ENCODE data around the gene CRACR2B. TPM values are rescaled to one million over a fixed set of nuclear protein-coding genes. Genes with fewer than 3 reads are reported as not detected.
A peak's percentile ranks its signal among the peaks of the same experiment; 100 is the strongest.

CRACR2B gene
- total RNA-seq, 1 experiment from 2014 or later = 132 TPM

DNA sequence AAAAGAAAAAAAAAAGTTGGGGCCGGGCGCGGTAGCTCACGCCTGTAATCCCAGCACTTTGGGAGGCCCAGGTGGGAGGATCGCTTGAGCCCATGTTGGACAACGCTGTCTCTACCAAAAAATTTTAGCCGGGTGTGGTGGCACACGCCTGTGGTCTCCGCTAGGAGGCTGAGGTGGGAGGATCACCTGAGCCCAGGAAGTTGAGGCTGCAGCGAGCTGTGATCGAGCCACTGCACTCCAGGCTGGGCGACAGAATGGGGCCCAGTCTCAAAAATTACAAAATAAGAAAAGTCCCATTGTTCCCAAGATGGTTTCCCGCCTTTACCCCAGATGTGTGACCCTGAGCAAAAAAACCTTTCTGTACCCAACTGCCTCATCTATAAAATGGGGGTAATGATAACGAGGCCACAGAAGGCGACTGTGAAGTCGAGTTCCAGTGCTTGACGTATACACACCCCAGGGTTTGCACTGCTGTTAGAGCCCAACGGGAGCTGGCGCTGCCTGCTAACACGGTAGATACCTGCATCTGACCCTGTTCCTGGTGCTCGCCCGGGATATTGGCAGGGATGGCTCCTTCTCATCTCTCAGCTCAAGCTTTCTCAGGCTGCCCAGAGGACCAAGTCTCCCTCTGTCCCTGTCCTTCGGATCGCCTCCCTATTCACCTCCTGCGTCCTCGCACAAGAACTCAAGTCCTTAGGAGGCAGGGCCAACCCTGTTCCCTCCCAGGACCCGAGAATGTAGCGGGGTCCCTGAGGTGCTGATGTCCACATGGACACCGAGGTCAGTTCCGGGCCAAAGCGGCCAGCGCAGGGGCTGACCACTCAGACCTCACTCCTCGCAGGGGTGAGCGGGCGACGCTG is 19.1 kb upstream of the CRACR2B start:
- TSS peak; percentile 88 for BruUV-seq (replicated peaks)
- POLR2A ChIA-PET = interaction anchor here (1.0 to 1.3 kb wide), 2 partner anchors 13 to 20 kb away, joined by 3 read pairs; no protein-coding TSS in a partner anchor
- peak overlapping the region; percentile 85 to 96 for H3K4me3 ChIP-seq (ENCODE audit: low read depth in 2 of 2, low read length in 2 of 2)
- DNase-seq (ENCODE audit: low read depth, low spot score) (no peak), ATAC-seq (peak; percentile 75)
- intact Hi-C loops (cut with micrococcal nuclease; ENCODE audit: unreplicated experiment) (no loop called here), in situ Hi-C loops (cut with HindIII; ENCODE audit: low pct_unique_long_range_greater_than_20kb, low sequenced_read_pairs) (no loop called here)
- peak overlapping the region; percentile 99 for H3K27ac ChIP-seq (ENCODE audit: low read length)
- H3K27me3 ChIP-seq (ENCODE audit: control insufficient read depth, insufficient read depth, low read length) = no peaks in the 10 kb centered on the region
- H3K4me1 ChIP-seq (ENCODE audit: control insufficient read depth, insufficient read depth, low read length) = peaks cover 53% of the 10 kb centered on the region
- H3K36me3 ChIP-seq (ENCODE audit: control insufficient read depth, insufficient read depth, low read length) = peaks cover 24% of the 10 kb centered on the region
- H3K9me3 ChIP-seq (ENCODE audit: control insufficient read depth, insufficient read depth, low read depth, low read length) = no peaks in the 10 kb centered on the region
- TF ChIP-seq, protein P1, sequence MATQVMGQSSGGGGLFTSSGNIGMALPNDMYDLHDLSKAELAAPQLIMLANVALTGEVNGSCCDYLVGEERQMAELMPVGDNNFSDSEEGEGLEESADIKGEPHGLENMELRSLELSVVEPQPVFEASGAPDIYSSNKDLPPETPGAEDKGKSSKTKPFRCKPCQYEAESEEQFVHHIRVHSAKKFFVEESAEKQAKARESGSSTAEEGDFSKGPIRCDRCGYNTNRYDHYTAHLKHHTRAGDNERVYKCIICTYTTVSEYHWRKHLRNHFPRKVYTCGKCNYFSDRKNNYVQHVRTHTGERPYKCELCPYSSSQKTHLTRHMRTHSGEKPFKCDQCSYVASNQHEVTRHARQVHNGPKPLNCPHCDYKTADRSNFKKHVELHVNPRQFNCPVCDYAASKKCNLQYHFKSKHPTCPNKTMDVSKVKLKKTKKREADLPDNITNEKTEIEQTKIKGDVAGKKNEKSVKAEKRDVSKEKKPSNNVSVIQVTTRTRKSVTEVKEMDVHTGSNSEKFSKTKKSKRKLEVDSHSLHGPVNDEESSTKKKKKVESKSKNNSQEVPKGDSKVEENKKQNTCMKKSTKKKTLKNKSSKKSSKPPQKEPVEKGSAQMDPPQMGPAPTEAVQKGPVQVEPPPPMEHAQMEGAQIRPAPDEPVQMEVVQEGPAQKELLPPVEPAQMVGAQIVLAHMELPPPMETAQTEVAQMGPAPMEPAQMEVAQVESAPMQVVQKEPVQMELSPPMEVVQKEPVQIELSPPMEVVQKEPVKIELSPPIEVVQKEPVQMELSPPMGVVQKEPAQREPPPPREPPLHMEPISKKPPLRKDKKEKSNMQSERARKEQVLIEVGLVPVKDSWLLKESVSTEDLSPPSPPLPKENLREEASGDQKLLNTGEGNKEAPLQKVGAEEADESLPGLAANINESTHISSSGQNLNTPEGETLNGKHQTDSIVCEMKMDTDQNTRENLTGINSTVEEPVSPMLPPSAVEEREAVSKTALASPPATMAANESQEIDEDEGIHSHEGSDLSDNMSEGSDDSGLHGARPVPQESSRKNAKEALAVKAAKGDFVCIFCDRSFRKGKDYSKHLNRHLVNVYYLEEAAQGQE (IDR thresholded peaks at IDR 0.05; ENCODE audit: insufficient read depth in 1 of 2, low read depth in 2 of 2, low read length in 1 of 2) = no peak
- TF ChIP-seq POLR2AphosphoS5 (IDR thresholded peaks at IDR 0.05; ENCODE audit: low read depth, low read length) (no peak; the same call in 1 of the 2 replicates), SIN3A (IDR thresholded peaks at IDR 0.05; ENCODE audit: borderline replicate concordance, insufficient read depth, low read depth, low read length) (no peak; the same call in 1 of the 2 replicates), TCF7L2 (IDR thresholded peaks at IDR 0.05; ENCODE audit: low read depth, low read length) (no peak)
- TF ChIP-seq, protein P2, sequence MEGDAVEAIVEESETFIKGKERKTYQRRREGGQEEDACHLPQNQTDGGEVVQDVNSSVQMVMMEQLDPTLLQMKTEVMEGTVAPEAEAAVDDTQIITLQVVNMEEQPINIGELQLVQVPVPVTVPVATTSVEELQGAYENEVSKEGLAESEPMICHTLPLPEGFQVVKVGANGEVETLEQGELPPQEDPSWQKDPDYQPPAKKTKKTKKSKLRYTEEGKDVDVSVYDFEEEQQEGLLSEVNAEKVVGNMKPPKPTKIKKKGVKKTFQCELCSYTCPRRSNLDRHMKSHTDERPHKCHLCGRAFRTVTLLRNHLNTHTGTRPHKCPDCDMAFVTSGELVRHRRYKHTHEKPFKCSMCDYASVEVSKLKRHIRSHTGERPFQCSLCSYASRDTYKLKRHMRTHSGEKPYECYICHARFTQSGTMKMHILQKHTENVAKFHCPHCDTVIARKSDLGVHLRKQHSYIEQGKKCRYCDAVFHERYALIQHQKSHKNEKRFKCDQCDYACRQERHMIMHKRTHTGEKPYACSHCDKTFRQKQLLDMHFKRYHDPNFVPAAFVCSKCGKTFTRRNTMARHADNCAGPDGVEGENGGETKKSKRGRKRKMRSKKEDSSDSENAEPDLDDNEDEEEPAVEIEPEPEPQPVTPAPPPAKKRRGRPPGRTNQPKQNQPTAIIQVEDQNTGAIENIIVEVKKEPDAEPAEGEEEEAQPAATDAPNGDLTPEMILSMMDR (IDR thresholded peaks at IDR 0.05) = no peak; the same call in 1 of the 2 replicates
- CTCF ChIA-PET = interaction anchor here (0.6 to 0.9 kb wide), 4 partner anchors 10 to 369 kb away, joined by 3 to 10 read pairs (median 6); partner anchors contain the start of gene PNPLA2

DNA sequence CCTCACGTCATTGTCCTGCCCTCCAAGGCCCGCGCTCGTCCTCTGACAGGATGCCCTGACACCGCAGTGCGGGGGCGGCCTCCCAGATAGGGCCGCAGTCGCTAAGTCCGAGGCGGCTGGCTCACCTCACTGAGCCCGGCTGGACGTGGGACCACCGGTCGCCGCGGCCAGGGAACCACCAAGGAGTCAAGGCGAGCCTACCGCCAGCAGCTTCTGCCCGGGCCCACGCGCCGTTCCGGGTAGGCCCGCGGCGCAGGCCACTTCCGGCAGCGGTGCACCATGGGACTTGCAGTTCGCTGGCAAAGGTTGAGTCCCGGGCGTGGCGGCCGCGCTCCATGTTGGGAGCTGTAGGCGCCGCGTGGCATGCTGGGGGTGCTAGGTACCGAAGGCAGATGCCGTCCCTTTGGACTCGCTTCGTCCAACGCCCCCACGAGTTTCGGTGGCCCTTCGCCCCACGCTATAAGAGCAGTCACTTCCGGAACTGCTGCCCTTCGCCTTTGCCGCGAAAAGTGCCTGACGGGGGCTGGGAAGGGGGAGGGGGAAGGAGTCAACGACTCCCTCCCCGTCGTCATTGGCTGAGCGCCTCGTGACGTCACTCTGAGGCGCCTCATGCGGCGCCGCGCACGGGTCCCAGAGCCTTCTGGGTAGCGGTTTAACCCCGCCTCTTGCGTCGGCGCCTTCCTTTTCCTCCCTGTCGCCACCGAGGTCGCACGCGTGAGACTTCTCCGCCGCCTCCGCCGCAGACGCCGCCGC is 18.3 kb upstream of the CRACR2B start, which contains the start of gene RPLP2:
TSS of gene RPLP2 (plus strand) at position 681 of the 753 bp plus-strand sequence. CDS start 268 bp downstream, outside the sequence.
- Histone ChIP-seq H3K9me3 (ENCODE audit: control insufficient read depth, insufficient read depth, low read depth, low read length) (no peaks in the 10 kb centered on the region), H3K27ac (ENCODE audit: low read length) (peak within 1 kb of the TSS; percentile 99), H3K27me3 (ENCODE audit: control insufficient read depth, insufficient read depth, low read length) (no peaks in the 10 kb centered on the region), H3K4me3 (ENCODE audit: low read depth in 2 of 2, low read length in 2 of 2) (peak within 1 kb of the TSS; percentile 85 to 96), H3K36me3 (ENCODE audit: control insufficient read depth, insufficient read depth, low read length) (peaks cover 24% of the 10 kb centered on the region), H3K4me1 (ENCODE audit: control insufficient read depth, insufficient read depth, low read length) (peaks cover 45% of the 10 kb centered on the region)
- ChIA-PET POLR2A (interaction anchor here (0.8 to 1.3 kb wide), 3 partner anchors 12 to 32 kb away, joined by 3 to 6 read pairs (median 3); no protein-coding TSS in a partner anchor), CTCF (interaction anchor here (0.7 to 0.9 kb wide), 3 partner anchors 10 to 370 kb away, joined by 3 to 10 read pairs (median 8); partner anchors contain the start of gene PNPLA2)
- TF ChIP-seq POLR2AphosphoS5 (IDR thresholded peaks at IDR 0.05; ENCODE audit: low read depth, low read length) (peak; percentile 95), SIN3A (IDR thresholded peaks at IDR 0.05; ENCODE audit: borderline replicate concordance, insufficient read depth, low read depth, low read length) (peak; percentile 93; the same call in 1 of the 2 replicates), TCF7L2 (IDR thresholded peaks at IDR 0.05; ENCODE audit: low read depth, low read length) (peak; percentile 20; the same call in 1 of the 2 replicates)
- TF ChIP-seq, protein P2 (IDR thresholded peaks at IDR 0.05) = no peak
- TF ChIP-seq, protein P1 (IDR thresholded peaks at IDR 0.05; ENCODE audit: insufficient read depth in 1 of 2, low read depth in 2 of 2, low read length in 1 of 2) = no peak
- in situ Hi-C loops (cut with HindIII; ENCODE audit: low pct_unique_long_range_greater_than_20kb, low sequenced_read_pairs) = no loop called here
- BruUV-seq (replicated peaks) = no TSS peak
- ATAC-seq (peak; percentile 90), DNase-seq (ENCODE audit: low read depth, low spot score) (peak; percentile 97)
- intact Hi-C loops (cut with micrococcal nuclease; ENCODE audit: unreplicated experiment) = no loop called here

Data from Panc1 (cell line).